Duodenal mucosa (tissue), 2 donors: ENCODE measurements around the gene ULK2.

ENCODE experiments used
- H3K27ac ChIP-seq: one replicate; pipeline ENCODE4 v1.7.0; 2013; ENCODE audit warnings: low read depth, low read length
- H3K27me3 ChIP-seq, 2 donors: one replicate each; pipeline ENCODE4 v1.7.0; 2013; ENCODE audit warnings: low read length in 2 of 2, control low read depth in 1 of 2; ENCODE audit not compliant: insufficient read depth in 2 of 2, control insufficient read depth in 1 of 2
- H3K36me3 ChIP-seq, 2 donors: one replicate each; pipeline ENCODE4 v1.7.0; 2013; ENCODE audit warnings: low read length in 2 of 2, control low read depth in 1 of 2; ENCODE audit not compliant: insufficient read depth in 2 of 2, control insufficient read depth in 1 of 2
- H3K4me1 ChIP-seq, 2 donors: one replicate each; pipeline ENCODE4 v1.7.0; 2013; ENCODE audit warnings: low read length in 2 of 2, control low read depth in 1 of 2; ENCODE audit not compliant: insufficient read depth in 2 of 2, control insufficient read depth in 1 of 2
- H3K4me3 ChIP-seq, 2 donors: one replicate each; pipeline ENCODE4 v1.7.0; 2013; ENCODE audit warnings: low read length in 2 of 2, low read depth in 1 of 2
- H3K9ac ChIP-seq, 2 donors: one replicate each; pipeline ENCODE4 v1.7.0; 2013; ENCODE audit warnings: low read length in 2 of 2, low read depth in 1 of 2
- H3K9me3 ChIP-seq, 2 donors: one replicate each; pipeline ENCODE4 v1.7.0; 2013; ENCODE audit warnings: low read length in 2 of 2, control low read depth in 1 of 2; ENCODE audit not compliant: control insufficient read depth in 1 of 2

The ULK2 gene

GRCh38 chr17:19728084-19728495 lies 139.6 kb downstream of the ULK2 start:
- H3K9me3 ChIP-seq, result no peaks in the 10 kb centered on the region
- H3K27me3 ChIP-seq, result no peaks in the 10 kb centered on the region
- H3K4me1 ChIP-seq, result peaks cover 15 to 19% of the 10 kb centered on the region in 2 donors
- H3K36me3 ChIP-seq, result no peaks in the 10 kb centered on the region
- H3K9ac ChIP-seq, result peak overlapping the region; percentile 30 to 48
- H3K4me3 ChIP-seq, result no peak overlapping the region
- peak overlapping the region; percentile 76 for H3K27ac ChIP-seq

- Histone ChIP-seq H3K4me3 (no peak overlapping the region), H3K36me3 (no peaks in the 10 kb centered on the region), H3K9ac (peak overlapping the region; percentile 30 to 48), H3K4me1 (peaks cover 15 to 19% of the 10 kb centered on the region in 2 donors), H3K9me3 (no peaks in the 10 kb centered on the region), H3K27me3 (no peaks in the 10 kb centered on the region), H3K27ac (peak overlapping the region; percentile 76)
Measured at GRCh38 chr17:19727501-19728078, 140.1 kb downstream of the ULK2 start.

- Histone ChIP-seq H3K27me3 (no peaks in the 10 kb centered on the region), H3K4me3 (no peak overlapping the region), H3K27ac (peak overlapping the region; percentile 8), H3K4me1 (peaks cover 15 to 19% of the 10 kb centered on the region in 2 donors), H3K9me3 (no peaks in the 10 kb centered on the region), H3K9ac (no peak overlapping the region), H3K36me3 (no peaks in the 10 kb centered on the region)
Measured at GRCh38 chr17:19726631-19727376, 140.9 kb downstream of the ULK2 start.

GRCh38 chr17:19725486-19725885 lies 142.2 kb downstream of the ULK2 start:
- no peaks in the 10 kb centered on the region for H3K36me3 ChIP-seq
- H3K4me3 ChIP-seq, result no peak overlapping the region
- no peak overlapping the region for H3K9ac ChIP-seq
- no peak overlapping the region for H3K27ac ChIP-seq
- no peaks in the 10 kb centered on the region for H3K9me3 ChIP-seq
- H3K27me3 ChIP-seq, result no peaks in the 10 kb centered on the region
- peaks cover 28% of the 10 kb centered on the region in 2 donors for H3K4me1 ChIP-seq

GRCh38 chr17:19724501-19725420 lies 143.0 kb downstream of the ULK2 start:
- Histone ChIP-seq H3K27me3 (no peaks in the 10 kb centered on the region), H3K36me3 (no peaks in the 10 kb centered on the region), H3K27ac (no peak overlapping the region), H3K9me3 (no peaks in the 10 kb centered on the region), H3K4me1 (peaks cover 35 to 36% of the 10 kb centered on the region in 2 donors), H3K9ac (peak overlapping the region in 1 of 2 donors; percentile 6), H3K4me3 (peak overlapping the region; percentile 40 to 54)

- Histone ChIP-seq H3K27me3 (no peaks in the 10 kb centered on the region), H3K9me3 (no peaks in the 10 kb centered on the region), H3K27ac (no peak overlapping the region), H3K36me3 (no peaks in the 10 kb centered on the region), H3K9ac (no peak overlapping the region), H3K4me3 (peak overlapping the region in 1 of 2 donors; percentile 40), H3K4me1 (peaks cover 41 to 42% of the 10 kb centered on the region in 2 donors)
Measured at GRCh38 chr17:19723964-19724363, 143.8 kb downstream of the ULK2 start.
